K562 (cell line): ENCODE results near the gene GNG3. TPM values are rescaled to one million over a fixed set of nuclear protein-coding genes. Genes with fewer than 3 reads are reported as not detected.

ENCODE experiments used
- ATF2 ChIP-seq: sonication (generic); formaldehyde crosslinking; IDR thresholded peaks from 2 replicates; pipeline ENCODE4 v1.8.1; 2022; ENCODE audit warnings: missing genetic modification reagents
- BCOR ChIP-seq: fragments of 450-650 bp; IDR thresholded peaks from 2 replicates; pipeline ENCODE4 v1.6.1; 2016
- CTBP1 ChIP-seq: fragments of 450-650 bp; IDR thresholded peaks from 2 replicates; pipeline ENCODE4 v1.6.1; 2016; ENCODE audit warnings: borderline replicate concordance
- CXXC5 ChIP-seq: fragments of 250-450 bp; sonication (Bioruptor Pico); IDR thresholded peaks from 2 replicates; pipeline ENCODE4 v1.8.0; 2022; ENCODE audit warnings: inconsistent platforms, mild to moderate bottlenecking, moderate library complexity
- EGR1 ChIP-seq: fragments of 450-650 bp; conservative IDR thresholded peaks from 2 replicates; pipeline ENCODE4 v1.6.1; 2017; ENCODE audit warnings: mild to moderate bottlenecking
- ETS1 ChIP-seq: conservative IDR thresholded peaks from 2 replicates; pipeline ENCODE4 v1.6.1; 2011; ENCODE audit warnings: low read depth, mild to moderate bottlenecking, low read length; ENCODE audit not compliant: control insufficient read depth
- GTF2A2 ChIP-seq: IDR thresholded peaks from 2 replicates; pipeline ENCODE4 v1.6.1; 2016; ENCODE audit warnings: mild to moderate bottlenecking, missing genetic modification characterization, missing compliant biosample characterization
- HNRNPLL ChIP-seq: fragments of 200-400 bp; formaldehyde crosslinking; IDR thresholded peaks from 2 replicates; pipeline ENCODE4 v1.6.1; 2017; ENCODE audit warnings: low read length, low read depth, mild to moderate bottlenecking; ENCODE audit not compliant: poor library complexity, severe bottlenecking
- HOXB6 ChIP-seq: fragments of 250-450 bp; sonication (Bioruptor Pico); IDR thresholded peaks from 2 replicates; pipeline ENCODE4 v1.5.1; 2022; ENCODE audit warnings: mild to moderate bottlenecking, borderline replicate concordance
- L3MBTL2 ChIP-seq: fragments of 450-650 bp; IDR thresholded peaks from 2 replicates; pipeline ENCODE4 v1.6.1; 2016; ENCODE audit warnings: mild to moderate bottlenecking, moderate library complexity
- MTA2 ChIP-seq: fragments of 450-650 bp; IDR thresholded peaks from 2 replicates; pipeline ENCODE4 v1.6.1; 2016; ENCODE audit warnings: low read depth
- POLR2A ChIP-seq: fragments of 450-650 bp; conservative IDR thresholded peaks from 2 replicates; pipeline ENCODE4 v1.6.1; 2016
- SIN3B ChIP-seq: fragments of 450-650 bp; IDR thresholded peaks from 2 replicates; pipeline ENCODE4 v1.6.1; 2017; ENCODE audit warnings: low read depth, mild to moderate bottlenecking, moderate library complexity
- YBX1 ChIP-seq: fragments of 450-650 bp; IDR thresholded peaks from 2 replicates; pipeline ENCODE4 v1.7.1; 2016; ENCODE audit warnings: mild to moderate bottlenecking
- ZBTB17 ChIP-seq: fragments of 450-650 bp; formaldehyde crosslinking; IDR thresholded peaks from 2 replicates; pipeline ENCODE4 v1.4.0; 2020; ENCODE audit warnings: mild to moderate bottlenecking
- ZNF639 ChIP-seq, 2 experiments: fragments of 200-800 bp in 1 of 2; sonication (Bioruptor generic) in 1 of 2; sonication (generic) in 1 of 2; formaldehyde crosslinking in 1 of 2; IDR thresholded peaks in 1 of 2; conservative IDR thresholded peaks in 1 of 2; 2 replicates each; pipeline versions ENCODE4 v1.5.0 to v1.6.1; 2016 to 2020; ENCODE audit warnings: missing compliant biosample characterization in 1 of 2, missing genetic modification characterization in 1 of 2, missing genetic modification reagents in 1 of 2
- ZNF780A ChIP-seq: fragments of 250-450 bp; sonication (Bioruptor Pico); IDR thresholded peaks from 2 replicates; pipeline ENCODE4 v1.5.0; 2021; ENCODE audit warnings: mild to moderate bottlenecking
- ZNF830 ChIP-seq: fragments of 250-450 bp; sonication (Bioruptor Pico); IDR thresholded peaks from 2 replicates; pipeline ENCODE4 v1.5.0; 2021; ENCODE audit warnings: mild to moderate bottlenecking
- ZSCAN32 ChIP-seq: fragments of 450-650 bp; formaldehyde crosslinking; IDR thresholded peaks from 2 replicates; pipeline ENCODE4 v1.4.0; 2020; ENCODE audit warnings: mild to moderate bottlenecking, moderate library complexity
- polyA plus RNA-seq, 8 experiments: library from polyadenylated mRNA; depleted of rRNA in 4 of 8; stranded (reverse) in 5 of 8; unstranded in 3 of 8; fragments of >200 nt; fragmentation: Nextera tagmentation in 2 of 8; fragmentation: Illumina TruSeq in 1 of 8; extraction: Ambion mirVana in 2 of 8; extraction: Trizol in 1 of 8; gene quantifications; 2 replicates each; pipeline versions ENCODE4 v1.2.1 to v1.2.3, GENCODE V29; 2011 to 2014; ENCODE audit warnings: inconsistent platforms in 1 of 8, missing spikeins in 1 of 8
- total RNA-seq, 7 experiments: library from RNA; depleted of rRNA in 6 of 7; stranded (reverse); fragments of >200 nt in 6 of 7; fragmentation: Illumina TruSeq in 2 of 7; extraction: Trizol in 2 of 7; gene quantifications; 2 replicates each; pipeline versions ENCODE4 v1.2.1 to v1.2.3, GENCODE V29; 2011 to 2021; ENCODE audit warnings: low replicate concordance in 1 of 7

GNG3 gene
- total and polyA plus RNA-seq, 9 of the 15 experiments (the other 6 are each of a cell fraction or from before 2014, with no cell fraction given), result 0.07 TPM; not detected in 8

- peak; percentile 73; the same call in 1 of the 2 replicates for TF ChIP-seq ETS1
- TF ChIP-seq ZNF639 (CRISPR knock-in tag; conservative IDR thresholded peaks at IDR 0.05 in 1 of 2, IDR thresholded peaks at IDR 0.05 in 1 of 2), result peak in 1 of 2 experiments; percentile 77; a peak in 2 of 4 replicates
- TF ChIP-seq HOXB6 (CRISPR knock-in tag), result no peak
- TF ChIP-seq SIN3B, result peak; percentile 59; the same call in 1 of the 2 replicates
- TF ChIP-seq CTBP1, result peak; percentile 64
- peak; percentile 90; the same call in 1 of the 2 replicates for TF ChIP-seq ZNF830 (CRISPR knock-in tag)
- peak; percentile 79 for TF ChIP-seq POLR2A
- 0 out of 2 replicates have a peak, but pooled peaks have one; percentile 29 for TF ChIP-seq ZSCAN32 (CRISPR knock-in tag)
- peak; percentile 34 for TF ChIP-seq HNRNPLL
- TF ChIP-seq GTF2A2 (tag), result no peak
- TF ChIP-seq EGR1, result no peak
- TF ChIP-seq ZNF780A (CRISPR knock-in tag), result 0 out of 2 replicates have a peak, but pooled peaks have one; percentile 23
- no peak for TF ChIP-seq MTA2
- TF ChIP-seq YBX1, result no peak
- TF ChIP-seq BCOR, result 0 out of 2 replicates have a peak, but pooled peaks have one; percentile 30
- TF ChIP-seq ZBTB17 (CRISPR knock-in tag), result 0 out of 2 replicates have a peak, but pooled peaks have one; percentile 70
- TF ChIP-seq ATF2 (CRISPR knock-in tag), result no peak
- TF ChIP-seq CXXC5 (CRISPR knock-in tag), result peak; percentile 79
- TF ChIP-seq L3MBTL2, result peak; percentile 69
Measured at GRCh38 chr11:62705880-62706849, 1.3 kb upstream of the GNG3 start (continued).
